NCI-H2081 treated with DMSO at 0.1 percent for 48 hours (cell line): ENCODE measurements around the gene RFX3.

ENCODE experiments used
- DNase-seq: peaks from one replicate; lab custom pipeline; 2025; lab: John Stamatoyannopoulos, UW

RFX3 gene

DNA sequence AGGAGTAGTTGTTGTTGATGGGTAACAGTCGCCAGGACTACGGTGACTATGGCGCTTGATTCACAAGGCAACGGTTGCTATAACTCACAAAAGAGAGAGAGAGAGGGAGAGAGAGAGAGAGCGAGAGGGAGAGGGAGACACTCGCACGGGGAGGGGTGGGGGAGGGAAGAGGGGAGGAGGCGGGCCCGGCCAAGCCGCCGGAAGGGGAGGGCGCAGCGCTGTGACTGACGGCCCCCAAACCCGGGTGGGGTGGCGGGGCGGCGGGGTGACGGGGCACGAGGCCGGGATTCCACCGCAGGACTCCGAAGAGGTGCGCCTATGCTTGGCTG lies at the start of gene RFX3:
RFX3 (minus strand) TSS at position 166 of the 329 bp plus-strand sequence. CDS start 130,413 bp downstream, outside the sequence.
- DNase-seq = peak; percentile 60

DNA sequence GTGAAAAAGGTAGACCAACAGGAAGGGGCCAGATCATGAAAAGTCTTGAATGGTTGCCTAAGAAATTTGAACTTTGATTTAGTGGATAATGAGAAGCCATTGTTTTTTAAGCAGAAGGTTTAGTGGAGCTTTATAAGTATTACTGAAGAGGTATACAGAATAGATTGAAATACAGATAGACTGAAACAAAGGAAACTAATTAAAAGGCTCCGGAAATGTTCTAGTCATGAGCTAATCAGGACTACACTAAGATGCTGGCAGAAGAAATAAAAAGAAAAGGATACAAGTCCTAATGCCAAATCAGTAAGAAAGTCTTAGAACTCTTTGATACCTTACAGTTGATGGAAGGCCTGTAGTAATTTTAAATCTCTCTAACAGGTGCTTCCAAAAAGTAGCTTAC lies 45.7 kb upstream of the RFX3 start:
- no peak for DNase-seq

DNA sequence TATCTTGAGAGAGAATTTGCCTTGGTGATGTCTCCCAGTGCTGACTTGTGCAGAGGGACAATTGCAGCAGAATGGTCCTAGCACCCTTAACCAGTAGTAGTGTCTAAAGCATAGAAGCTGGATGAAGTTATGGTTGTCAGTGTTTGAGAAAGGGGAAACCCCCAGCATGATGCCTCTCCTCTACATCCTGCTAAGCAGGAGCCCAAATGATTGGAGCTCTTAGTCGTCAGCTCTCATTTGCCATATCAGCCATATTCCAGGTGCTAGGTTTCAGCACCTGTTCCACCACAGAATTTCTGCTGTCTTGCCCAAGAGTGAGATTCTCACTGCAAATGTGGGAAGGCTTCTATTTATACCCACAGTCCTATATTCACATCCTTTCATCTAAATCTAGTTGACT lies 43.7 kb upstream of the RFX3 start:
- no peak for DNase-seq

- DNase-seq = no peak
Observed at GRCh38 chr9:3567988-3568387, 42.2 kb upstream of the RFX3 start.

GRCh38 chr9:3553076-3553765 lies 27.4 kb upstream of the RFX3 start:
- no peak for DNase-seq

GRCh38 chr9:3549225-3549624 lies 23.4 kb upstream of the RFX3 start:
- DNase-seq = no peak

DNA sequence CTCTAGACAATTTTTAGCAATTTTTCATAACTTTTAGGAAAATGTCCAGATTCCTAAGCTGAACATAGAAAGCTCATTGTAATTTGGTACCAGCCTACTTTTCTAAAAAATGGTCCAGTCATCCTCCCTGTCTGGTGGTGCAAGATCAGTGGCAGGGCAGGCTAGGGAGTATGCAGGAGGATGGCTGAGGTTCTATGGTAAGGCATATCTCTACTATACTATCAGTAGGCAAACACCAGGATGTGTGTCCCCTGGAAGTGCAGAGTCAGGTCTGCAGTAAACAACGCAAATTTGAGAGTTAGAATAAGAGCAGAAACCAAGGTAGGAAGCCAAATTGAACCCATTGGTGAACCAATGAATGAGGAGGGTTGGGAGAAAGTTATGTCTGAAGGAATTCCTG lies 22.8 kb upstream of the RFX3 start:
- no peak for DNase-seq

GRCh38 chr9:3541206-3541605 lies 15.4 kb upstream of the RFX3 start:
- DNase-seq = no peak

GRCh38 chr9:3534614-3535404 lies 9.0 kb upstream of the RFX3 start:
- DNase-seq = no peak

DNA sequence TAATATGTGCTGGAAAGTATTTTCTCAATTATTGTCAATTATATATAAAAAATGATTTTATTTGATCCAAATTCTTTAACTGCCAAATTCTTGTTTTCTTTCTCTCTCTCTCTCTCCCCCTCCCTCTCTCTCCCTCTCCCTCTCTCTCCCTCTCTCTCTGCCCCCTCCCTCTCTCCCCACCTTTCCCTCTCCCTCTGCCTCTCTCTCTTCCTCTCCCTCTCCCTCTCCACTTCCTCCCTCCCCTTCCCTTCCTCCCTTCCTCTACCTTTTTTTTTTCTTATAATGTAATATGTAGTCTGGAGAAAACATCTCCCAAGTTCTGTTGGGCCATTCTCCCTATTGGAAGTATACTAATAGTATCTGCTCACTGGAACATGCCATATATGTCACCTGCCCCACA lies 6.4 kb upstream of the RFX3 start:
- no peak for DNase-seq

- DNase-seq = peak; percentile 78
Observed at GRCh38 chr9:3528451-3528850, 2.6 kb upstream of the RFX3 start.

DNA sequence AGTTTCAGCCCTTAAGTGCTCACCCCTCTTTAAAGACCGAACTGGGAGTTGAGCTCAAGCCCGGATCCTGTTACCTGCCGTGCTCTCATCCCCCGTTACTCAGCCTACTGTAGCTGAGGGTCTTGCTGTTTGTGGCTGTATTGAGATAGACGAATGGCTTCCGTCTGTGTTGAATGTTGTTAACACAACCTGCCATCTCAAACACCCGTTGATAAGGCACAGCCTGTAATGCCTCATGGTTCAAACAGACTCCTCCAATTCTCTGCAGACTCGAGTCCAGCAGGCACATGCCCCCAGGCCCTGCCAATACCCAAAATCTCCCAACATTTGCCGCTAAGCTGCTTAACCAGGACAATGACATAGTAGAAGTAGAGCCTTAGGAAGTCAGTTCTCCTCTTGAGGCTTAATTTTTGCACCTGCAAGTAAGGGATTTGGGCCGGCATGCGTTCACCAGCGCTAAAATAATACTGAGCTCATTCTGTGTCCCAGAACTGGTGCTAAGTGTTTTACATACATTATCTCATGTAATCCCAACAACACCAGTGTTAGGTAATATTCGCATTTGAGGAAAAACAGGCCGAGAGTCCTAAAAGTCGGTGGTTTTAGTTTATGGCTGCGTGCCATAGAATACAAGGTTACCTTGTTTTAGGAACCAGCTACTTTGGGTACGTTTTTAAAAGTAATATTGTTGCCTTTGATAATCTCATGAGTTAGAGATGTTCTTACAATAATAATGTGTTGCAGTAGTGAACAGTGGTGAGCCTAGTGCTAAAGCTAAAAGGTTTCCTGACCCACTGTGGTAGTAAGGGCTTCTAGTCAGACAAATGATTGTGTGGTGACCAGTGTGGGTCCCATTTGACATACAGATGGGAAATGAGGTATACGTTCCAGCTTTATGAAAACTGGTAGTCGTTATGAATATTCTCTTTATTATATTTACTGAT lies 1.5 kb upstream of the RFX3 start:
- DNase-seq = no peak

GRCh38 chr9:3526165-3526996 lies 580 bp upstream of the RFX3 start:
- DNase-seq = peak; percentile 44

GRCh38 chr9:3525096-3525835 lies 535 bp downstream of the RFX3 start:
- no peak for DNase-seq

- DNase-seq = no peak
Observed at GRCh38 chr9:3521966-3522365, 3.8 kb downstream of the RFX3 start.

DNA sequence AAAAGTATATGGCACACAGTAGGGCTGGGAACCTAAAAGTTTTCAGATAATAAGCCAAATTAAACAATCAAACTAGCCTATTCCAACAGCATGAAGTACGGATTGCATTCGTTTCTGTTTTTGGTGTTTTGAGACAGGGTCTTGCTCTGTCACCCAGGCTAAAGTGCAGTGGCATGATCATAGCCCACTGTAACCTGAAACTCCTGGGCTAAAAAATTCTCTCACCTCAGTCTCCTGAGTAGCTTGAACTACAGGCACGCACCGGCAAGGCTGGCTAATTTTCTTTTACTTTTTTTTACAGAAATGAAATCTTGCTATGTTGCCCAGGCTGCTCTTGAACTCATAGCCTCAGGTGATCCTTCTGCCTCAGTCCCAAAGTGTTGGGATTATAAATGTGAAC lies 5.2 kb downstream of the RFX3 start:
- DNase-seq = no peak

DNA sequence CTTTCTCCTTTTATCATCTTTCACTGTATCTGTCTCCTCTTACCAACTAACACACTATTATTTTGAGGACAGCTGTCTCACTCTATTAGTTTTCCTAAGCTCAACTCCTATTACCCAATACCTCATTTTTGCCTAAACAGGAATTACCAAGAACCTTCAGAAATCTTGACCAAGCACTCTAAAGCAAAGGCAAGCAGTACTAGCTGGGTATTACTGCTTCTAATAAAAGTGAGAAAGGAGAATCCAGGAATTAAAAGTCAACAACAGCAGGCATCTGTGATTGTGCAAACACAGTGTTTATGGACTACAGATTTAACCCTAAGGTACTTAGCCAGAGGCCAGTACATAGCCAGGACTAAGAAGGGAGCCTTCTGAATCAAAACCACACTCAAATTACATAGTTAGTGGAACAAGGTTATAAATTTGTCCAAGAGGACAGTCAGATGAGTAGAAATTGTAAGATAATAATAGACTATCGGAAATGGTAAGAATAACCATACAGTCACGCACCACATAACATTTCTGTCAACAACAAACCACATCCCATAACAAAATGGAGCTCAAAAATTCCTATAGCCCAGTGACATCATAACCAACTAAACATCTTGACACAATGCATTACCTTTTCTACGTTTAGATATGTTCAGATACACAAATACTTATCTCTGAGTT lies 8.3 kb downstream of the RFX3 start:
- no peak for DNase-seq

DNA sequence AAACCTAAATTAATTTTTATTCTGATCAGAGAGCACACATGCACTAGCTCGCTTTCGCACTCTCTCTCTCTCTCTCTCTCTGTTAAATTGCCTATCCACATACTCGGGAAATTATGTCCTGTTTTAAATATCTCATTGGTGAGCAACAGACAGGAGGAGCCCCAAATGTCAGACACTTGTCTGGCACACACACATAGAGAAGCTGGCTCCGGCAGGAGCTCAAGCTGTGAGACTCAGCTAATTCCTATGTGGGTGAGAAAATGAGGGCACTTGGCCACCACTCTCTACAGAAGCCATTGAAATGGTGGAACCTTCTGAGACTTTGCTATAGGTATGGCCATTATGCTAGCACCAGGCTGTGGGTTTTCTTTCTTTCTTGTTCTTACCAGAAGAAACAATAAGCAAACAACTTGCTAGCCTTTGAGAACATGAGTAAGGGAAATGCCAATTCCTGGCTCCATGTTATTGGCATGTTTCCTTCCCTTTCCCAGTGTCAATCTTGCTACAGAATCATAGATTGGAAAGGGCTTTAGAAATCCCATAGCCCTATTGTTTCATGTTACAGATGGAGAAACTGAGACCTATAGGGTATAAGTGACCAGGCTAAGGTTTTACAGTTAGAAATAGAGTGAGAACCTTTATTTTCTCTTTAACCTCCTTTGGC lies 9.0 kb downstream of the RFX3 start:
- DNase-seq = no peak

GRCh38 chr9:3515405-3515804 lies 10.4 kb downstream of the RFX3 start:
- DNase-seq = no peak

- no peak for DNase-seq
Observed at GRCh38 chr9:3514786-3515185, 11.0 kb downstream of the RFX3 start.
